GM23338 (cell line): ENCODE data around the gene MTA1. TPM values are rescaled to one million over a fixed set of nuclear protein-coding genes. Genes with fewer than 3 reads are reported as not detected.
A peak's percentile ranks its signal among the peaks of the same experiment; 100 is the strongest.

Source experiments
- ATAC-seq: fragments of 200-7000 bp; cut with Tn5 transposase; 3 replicates; pipeline ENCODE4 v1.9.1; 2020
- DNase-seq: peaks from one replicate; pipeline ENCODE4 v3.0.0-alpha.2; 2015; ENCODE audit warnings: low spot score
- H2AFZ ChIP-seq: fragments of 200-600 bp; sonication (generic); 2 replicates; pipeline ENCODE4 v1.8.0; 2016; ENCODE audit warnings: antibody characterized with exemption, mild to moderate bottlenecking, moderate library complexity
- H3F3A ChIP-seq: fragments of 200-600 bp; sonication (generic); replicated peaks from 2 replicates; pipeline ENCODE4 v1.8.0; 2017; ENCODE audit warnings: antibody characterized with exemption, mixed run types, low read depth
- H3K27ac ChIP-seq: fragments of 200-600 bp; sonication (generic); 2 replicates; pipeline ENCODE4 v1.6.1; 2016; ENCODE audit warnings: low read depth
- H3K27me3 ChIP-seq: fragments of 200-600 bp; sonication (generic); 2 replicates; pipeline ENCODE4 v1.8.0; 2016; ENCODE audit warnings: mild to moderate bottlenecking, mixed run types, moderate library complexity; ENCODE audit not compliant: insufficient read depth
- H3K36me3 ChIP-seq: fragments of 200-600 bp; sonication (generic); 2 replicates; pipeline ENCODE4 v1.8.0; 2016; ENCODE audit warnings: mild to moderate bottlenecking; ENCODE audit not compliant: insufficient read depth
- H3K4me1 ChIP-seq: fragments of 200-600 bp; sonication (generic); 2 replicates; pipeline ENCODE4 v1.8.0; 2016; ENCODE audit warnings: mild to moderate bottlenecking, moderate library complexity; ENCODE audit not compliant: insufficient read depth
- H3K4me2 ChIP-seq: fragments of 200-600 bp; sonication (generic); 2 replicates; pipeline ENCODE4 v1.7.1; 2017; ENCODE audit warnings: mixed run types
- H3K4me3 ChIP-seq: fragments of 200-600 bp; sonication (generic); 2 replicates; pipeline ENCODE4 v1.6.1; 2016; ENCODE audit warnings: mixed run types
- H3K79me2 ChIP-seq: fragments of 200-600 bp; sonication (generic); replicated peaks from 2 replicates; pipeline ENCODE4 v1.8.0; 2017; ENCODE audit warnings: mild to moderate bottlenecking; ENCODE audit not compliant: insufficient read depth
- H3K9me2 ChIP-seq: fragments of 200-600 bp; sonication (generic); 2 replicates; pipeline ENCODE4 v1.8.0; 2017; ENCODE audit not compliant: insufficient read depth
- H4K20me1 ChIP-seq: fragments of 200-600 bp; sonication (generic); replicated peaks from 2 replicates; pipeline ENCODE4 v1.8.0; 2017; ENCODE audit warnings: mild to moderate bottlenecking; ENCODE audit not compliant: insufficient read depth
- H3K27ac Mint-ChIP-seq: 2 replicates; pipeline ENCODE4 v1.8.0; 2020; ENCODE audit warnings: inconsistent platforms, mild to moderate bottlenecking, moderate library complexity, mixed read lengths
- H3K27me3 Mint-ChIP-seq: 3 replicates; pipeline ENCODE4 v1.8.0; 2022; ENCODE audit warnings: low read depth, mild to moderate bottlenecking, moderate library complexity, mixed read lengths, inconsistent platforms; ENCODE audit not compliant: insufficient read depth, poor library complexity
- H3K36me3 Mint-ChIP-seq: 3 replicates; pipeline ENCODE4 v1.8.0; 2021; ENCODE audit warnings: low read depth, mild to moderate bottlenecking, inconsistent platforms, moderate library complexity, mixed read lengths
- H3K4me1 Mint-ChIP-seq: 3 replicates; pipeline ENCODE4 v1.8.0; 2020; ENCODE audit warnings: mild to moderate bottlenecking, inconsistent platforms, mixed read lengths
- H3K4me3 Mint-ChIP-seq: 3 replicates; pipeline ENCODE4 v1.8.0; 2021; ENCODE audit warnings: moderate library complexity, mild to moderate bottlenecking, inconsistent platforms, mixed read lengths
- H3K9me3 Mint-ChIP-seq: 3 replicates; pipeline ENCODE4 v1.8.0; 2020; ENCODE audit warnings: moderate library complexity, mild to moderate bottlenecking, inconsistent platforms, mixed read lengths
- CREB1 ChIP-seq: fragments of 250-450 bp; sonication (Bioruptor Pico); IDR thresholded peaks from 2 replicates; pipeline ENCODE4 v1.5.0; 2020; ENCODE audit warnings: low read depth, mild to moderate bottlenecking, moderate library complexity
- CTCF ChIP-seq, 2 experiments: fragments of 200-600 bp in 1 of 2; sonication (generic) in 1 of 2; conservative IDR thresholded peaks; 2 replicates each; pipeline versions ENCODE4 v1.5.1 to v1.6.1; 2016 to 2017; ENCODE audit warnings: antibody characterized with exemption in 2 of 2, low read depth in 2 of 2, mild to moderate bottlenecking in 2 of 2, moderate library complexity in 1 of 2
- ETS1 ChIP-seq: IDR thresholded peaks from 2 replicates; pipeline ENCODE4 v1.6.1; 2016; ENCODE audit warnings: antibody characterized with exemption
- EZH2 ChIP-seq: fragments of 200-600 bp; sonication (generic); IDR thresholded peaks from one replicate; pipeline ENCODE4 v1.8.0; 2017; ENCODE audit warnings: antibody characterized with exemption, mild to moderate bottlenecking, low read depth; ENCODE audit not compliant: unreplicated experiment
- EZH2phosphoT487 ChIP-seq: fragments of 200-600 bp; sonication (generic); IDR thresholded peaks from one replicate; pipeline ENCODE4 v1.8.1; 2018; ENCODE audit warnings: antibody characterized with exemption; ENCODE audit not compliant: unreplicated experiment
- JUNB ChIP-seq: IDR thresholded peaks from one replicate; pipeline ENCODE4 v1.6.1; 2016; ENCODE audit warnings: antibody characterized with exemption; ENCODE audit not compliant: unreplicated experiment
- NANOG ChIP-seq: IDR thresholded peaks from 2 replicates; pipeline ENCODE4 v1.6.1; 2016; ENCODE audit warnings: antibody characterized with exemption, borderline replicate concordance
- POLR2AphosphoS5 ChIP-seq: IDR thresholded peaks from 2 replicates; pipeline ENCODE4 v1.6.1; 2016; ENCODE audit warnings: antibody characterized with exemption, low read depth
- REST ChIP-seq: IDR thresholded peaks from one replicate; pipeline ENCODE4 v1.6.1; 2018; ENCODE audit warnings: antibody characterized with exemption; ENCODE audit not compliant: unreplicated experiment
- ZNF114 ChIP-seq: fragments of 250-450 bp; sonication (Bioruptor Pico); IDR thresholded peaks from 2 replicates; pipeline ENCODE4 v1.5.0; 2020; ENCODE audit warnings: mild to moderate bottlenecking, moderate library complexity
- polyA plus RNA-seq: library from polyadenylated mRNA; unstranded; fragments of >200 nt; fragmentation: Nextera tagmentation; extraction: Ambion mirVana; gene quantifications from 2 replicates; pipeline ENCODE4 v1.2.1, GENCODE V29; 2016
- total RNA-seq: library from RNA; depleted of rRNA; stranded (reverse); fragments of >200 nt; shearing (Covaris generic); gene quantifications from 2 replicates; pipeline ENCODE4 v1.2.3, GENCODE V29; 2014

Gene MTA1
- total and polyA plus RNA-seq, 2 experiments from 2014 or later, result 53.3 to 126 TPM

GRCh38 chr14:105439710-105440553, 20.3 kb downstream of the MTA1 start:
- H3F3A ChIP-seq, result no peaks in the 10 kb centered on the region
- Mint-ChIP-seq H3K4me1 (peaks cover 6% of the 10 kb centered on the region; the same call in 2 of the 3 replicates), H3K27ac (no peak overlapping the region), H3K27me3 (peaks cover 4% of the 10 kb centered on the region), H3K4me3 (no peak overlapping the region), H3K36me3 (peaks cover 20% of the 10 kb centered on the region), H3K9me3 (no peaks in the 10 kb centered on the region)
- TF ChIP-seq REST (no peak), CTCF (conservative IDR thresholded peaks at IDR 0.05; ENCODE audit: low read depth in 2 of 2) (peak in 1 of 2 experiments; percentile 34; a peak in 2 of 4 replicates), ETS1 (no peak), EZH2phosphoT487 (no peak)
- no peak overlapping the region for H3K27ac ChIP-seq
- H3K79me2 ChIP-seq, result peaks cover 39% of the 10 kb centered on the region
- H3K27me3 ChIP-seq, result no peaks in the 10 kb centered on the region
- DNase-seq (no peak), ATAC-seq (peak; percentile 24)
- peaks cover 32% of the 10 kb centered on the region for H4K20me1 ChIP-seq
- H3K4me2 ChIP-seq, result no peak overlapping the region
- H3K36me3 ChIP-seq, result no peaks in the 10 kb centered on the region
- H3K4me3 ChIP-seq, result no peak overlapping the region
- no peak overlapping the region for H2AFZ ChIP-seq
- H3K9me2 ChIP-seq, result no peaks in the 10 kb centered on the region
- H3K4me1 ChIP-seq, result no peaks in the 10 kb centered on the region

GRCh38 chr14:105440554-105440900, 20.9 kb downstream of the MTA1 start:
- H3F3A ChIP-seq, result no peaks in the 10 kb centered on the region
- Mint-ChIP-seq H3K36me3 (peaks cover 20% of the 10 kb centered on the region), H3K4me3 (no peak overlapping the region), H3K4me1 (peaks cover 4% of the 10 kb centered on the region; the same call in 2 of the 3 replicates), H3K27ac (no peak overlapping the region), H3K9me3 (no peaks in the 10 kb centered on the region), H3K27me3 (peaks cover 5% of the 10 kb centered on the region)
- peaks cover 33% of the 10 kb centered on the region for H3K79me2 ChIP-seq
- H3K4me2 ChIP-seq, result no peak overlapping the region
- H3K4me3 ChIP-seq, result no peak overlapping the region
- ATAC-seq (no peak), DNase-seq (no peak)
- H2AFZ ChIP-seq, result no peak overlapping the region
- H3K27me3 ChIP-seq, result no peaks in the 10 kb centered on the region
- no peaks in the 10 kb centered on the region for H3K36me3 ChIP-seq
- no peaks in the 10 kb centered on the region for H3K4me1 ChIP-seq
- no peaks in the 10 kb centered on the region for H3K9me2 ChIP-seq
- H3K27ac ChIP-seq, result no peak overlapping the region
- peaks cover 26% of the 10 kb centered on the region for H4K20me1 ChIP-seq
- TF ChIP-seq JUNB, result no peak
- no peak for TF ChIP-seq EZH2phosphoT487
- no peak for TF ChIP-seq ZNF114
- TF ChIP-seq POLR2AphosphoS5, result no peak
- TF ChIP-seq CREB1 (CRISPR knock-in tag), result no peak
- no peak for TF ChIP-seq EZH2
- no peak for TF ChIP-seq NANOG
- no peak for TF ChIP-seq CTCF (conservative IDR thresholded peaks at IDR 0.05; ENCODE audit: low read depth in 2 of 2)
